Fibroblast of pulmonary artery (primary cell): Measurements from ENCODE around the gene ZNF414.

Experiments used
- DNase-seq: peaks from one replicate; pipeline ENCODE4 v3.0.0-alpha.2; 2010; ENCODE audit warnings: low read depth
- H3K4me3 ChIP-seq: replicated peaks from 2 replicates; pipeline ENCODE4 v1.5.1; 2011; ENCODE audit warnings: low read depth, mild to moderate bottlenecking, control low read depth, low read length, moderate library complexity
- CTCF ChIP-seq: IDR thresholded peaks from 2 replicates; pipeline ENCODE4 v1.5.1; 2011; ENCODE audit warnings: mild to moderate bottlenecking, control low read depth, low read length, inconsistent platforms; ENCODE audit errors: missing control alignments

ZNF414 gene

DNA sequence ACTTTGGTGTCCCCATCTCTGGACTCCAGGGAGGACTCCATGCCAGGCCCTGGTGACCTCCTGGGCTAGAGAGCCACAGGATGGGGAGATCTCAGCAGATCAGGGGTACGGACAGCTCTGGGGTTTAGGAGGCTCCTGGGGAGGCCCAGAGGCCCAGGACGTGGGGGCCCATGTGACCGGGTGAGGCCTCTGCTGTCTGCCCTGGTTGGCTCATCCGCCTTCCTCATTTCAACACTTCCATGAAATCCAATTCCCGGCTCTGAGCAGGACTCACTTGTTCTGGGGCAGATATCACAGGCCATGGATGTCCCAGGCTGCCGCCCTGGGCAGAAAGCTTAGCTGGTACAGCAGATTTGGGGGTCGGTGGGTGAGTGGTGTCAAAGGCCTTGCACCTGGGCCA lies 10.5 kb downstream of the ZNF414 start:
- DNase-seq: no peak
- no peak overlapping the region for H3K4me3 ChIP-seq
- no peak for TF ChIP-seq CTCF

DNA sequence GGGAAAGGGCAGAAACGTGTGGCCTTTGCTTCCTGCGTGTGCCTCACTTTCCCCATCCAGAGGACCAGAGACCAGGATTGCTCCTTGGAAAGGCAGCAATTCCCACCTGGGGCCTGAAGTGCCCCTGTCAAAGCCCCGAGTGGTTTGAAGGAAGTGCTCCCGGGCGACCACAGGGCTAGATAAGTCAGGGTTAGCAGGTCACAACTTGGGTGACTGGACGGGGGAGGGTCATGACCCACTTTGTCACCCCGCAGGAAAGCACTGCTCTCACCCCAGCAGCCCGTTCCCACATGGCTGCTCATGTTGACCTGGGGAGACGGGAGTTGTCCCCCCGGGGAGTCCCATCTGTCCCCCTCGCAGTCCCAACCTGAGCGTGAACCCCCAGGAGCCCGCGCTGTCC lies 12.0 kb downstream of the ZNF414 start:
- no peak for DNase-seq
- no peak for TF ChIP-seq CTCF
- no peak overlapping the region for H3K4me3 ChIP-seq

DNA sequence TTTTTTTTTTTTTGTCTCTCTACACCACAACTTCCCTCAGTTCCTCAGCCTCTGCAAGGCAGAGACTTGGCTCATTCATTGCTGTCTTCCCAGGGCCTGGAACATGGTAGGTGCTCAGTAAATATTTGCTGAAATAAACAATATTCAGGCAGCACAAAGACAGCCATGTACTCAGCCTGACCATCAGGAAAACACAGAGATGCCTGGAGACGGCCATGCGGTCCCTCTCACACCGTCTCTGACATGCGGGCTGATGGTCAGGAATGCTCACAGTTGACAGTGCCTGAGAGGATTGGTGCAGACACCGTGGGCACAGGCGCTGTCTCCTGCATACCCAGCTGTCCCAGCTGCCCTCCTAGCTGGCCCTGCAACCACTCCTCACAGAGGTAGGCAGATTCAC lies 12.5 kb downstream of the ZNF414 start:
- DNase-seq: no peak
- no peak overlapping the region for H3K4me3 ChIP-seq

GRCh38 chr19:8500158-8500557 lies 13.8 kb downstream of the ZNF414 start:
- H3K4me3 ChIP-seq: no peak overlapping the region
- no peak for TF ChIP-seq CTCF
- DNase-seq: no peak

More for the DNA sequence above, 12.5 kb downstream of the ZNF414 start:
- no peak for TF ChIP-seq CTCF

GRCh38 chr19:8499048-8499833 lies 14.7 kb downstream of the ZNF414 start:
- no peak overlapping the region for H3K4me3 ChIP-seq
- DNase-seq: no peak
- no peak for TF ChIP-seq CTCF

DNA sequence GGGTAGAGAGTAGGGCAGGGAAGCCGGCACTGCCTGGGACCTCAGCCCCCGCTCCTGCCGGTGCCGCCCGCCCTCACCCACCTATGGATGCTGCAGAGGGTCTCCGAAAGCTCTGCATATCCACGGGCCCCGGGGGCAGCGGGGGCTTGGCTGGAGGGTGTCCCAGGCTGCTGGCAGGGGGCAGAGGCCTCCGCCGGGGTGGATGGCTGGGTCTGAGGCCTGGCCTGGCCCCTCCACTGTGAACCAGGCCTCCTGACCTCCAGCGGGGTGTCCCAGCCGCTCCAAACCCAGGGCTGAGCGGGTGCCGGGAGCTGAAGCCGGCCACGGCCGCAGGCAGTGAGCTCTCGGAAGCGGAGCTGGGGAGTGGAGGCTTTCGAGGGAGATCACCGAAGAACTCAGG lies 15.7 kb downstream of the ZNF414 start:
- H3K4me3 ChIP-seq: no peak overlapping the region
- no peak for TF ChIP-seq CTCF
- DNase-seq: no peak

- no peak overlapping the region for H3K4me3 ChIP-seq
- no peak for TF ChIP-seq CTCF
- DNase-seq: peak; percentile 28
Measured at GRCh38 chr19:8494158-8494557, 19.8 kb downstream of the ZNF414 start.
